Nephron (organoid): ENCODE data around the gene TANC2.

ENCODE experiments used
- H3K27ac Mint-ChIP-seq, 3 experiments: 2 replicates each; pipeline ENCODE4 v1.8.0; 2020; ENCODE audit warnings: mixed read lengths in 3 of 3, mild to moderate bottlenecking in 2 of 3, moderate library complexity in 1 of 3
- H3K27me3 Mint-ChIP-seq: 2 replicates; pipeline ENCODE4 v1.8.0; 2021; ENCODE audit warnings: low read depth, mild to moderate bottlenecking, moderate library complexity, mixed read lengths
- H3K36me3 Mint-ChIP-seq: 2 replicates; pipeline ENCODE4 v1.8.0; 2020; ENCODE audit warnings: low read depth, mixed read lengths
- H3K4me1 Mint-ChIP-seq: 2 replicates; pipeline ENCODE4 v1.8.0; 2020; ENCODE audit warnings: mixed read lengths
- H3K4me3 Mint-ChIP-seq, 3 experiments: 2 replicates each; pipeline ENCODE4 v1.8.0; 2020; ENCODE audit warnings: mild to moderate bottlenecking in 3 of 3, mixed read lengths in 3 of 3, moderate library complexity in 2 of 3
- H3K9me3 Mint-ChIP-seq: 2 replicates; pipeline ENCODE4 v1.8.0; 2020; ENCODE audit warnings: mixed read lengths
- TF ChIP-seq, protein P1 (sequence below), 3 experiments: fragments of 200-600 bp; sonication (generic); IDR thresholded peaks; one replicate each; pipeline ENCODE4 v1.5.0; 2021; ENCODE audit warnings: antibody characterized with exemption in 3 of 3; ENCODE audit not compliant: unreplicated experiment in 3 of 3

TANC2 gene

DNA sequence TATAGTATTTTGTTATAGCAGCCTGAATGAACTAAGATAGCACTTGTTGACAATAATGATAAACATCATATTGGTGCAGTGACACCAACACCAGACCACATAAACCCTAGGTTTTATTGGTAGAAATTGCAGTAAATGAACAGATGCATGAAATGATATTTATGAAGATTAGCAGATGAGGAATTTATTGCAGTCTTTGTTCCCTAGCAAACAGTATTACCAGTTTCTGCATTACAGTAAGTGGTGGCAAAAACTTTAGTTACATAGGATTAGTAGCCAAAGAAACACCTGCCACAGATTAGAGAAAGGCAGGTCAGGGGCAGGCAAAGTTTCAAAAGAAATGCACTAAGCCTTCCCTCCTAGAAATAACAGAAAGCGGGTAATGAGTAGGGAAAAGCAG, 17.7 kb upstream of the TANC2 start:
- no peaks in the 10 kb centered on the region for H3K9me3 Mint-ChIP-seq
- H3K36me3 Mint-ChIP-seq: no peaks in the 10 kb centered on the region
- TF ChIP-seq, protein P1, sequence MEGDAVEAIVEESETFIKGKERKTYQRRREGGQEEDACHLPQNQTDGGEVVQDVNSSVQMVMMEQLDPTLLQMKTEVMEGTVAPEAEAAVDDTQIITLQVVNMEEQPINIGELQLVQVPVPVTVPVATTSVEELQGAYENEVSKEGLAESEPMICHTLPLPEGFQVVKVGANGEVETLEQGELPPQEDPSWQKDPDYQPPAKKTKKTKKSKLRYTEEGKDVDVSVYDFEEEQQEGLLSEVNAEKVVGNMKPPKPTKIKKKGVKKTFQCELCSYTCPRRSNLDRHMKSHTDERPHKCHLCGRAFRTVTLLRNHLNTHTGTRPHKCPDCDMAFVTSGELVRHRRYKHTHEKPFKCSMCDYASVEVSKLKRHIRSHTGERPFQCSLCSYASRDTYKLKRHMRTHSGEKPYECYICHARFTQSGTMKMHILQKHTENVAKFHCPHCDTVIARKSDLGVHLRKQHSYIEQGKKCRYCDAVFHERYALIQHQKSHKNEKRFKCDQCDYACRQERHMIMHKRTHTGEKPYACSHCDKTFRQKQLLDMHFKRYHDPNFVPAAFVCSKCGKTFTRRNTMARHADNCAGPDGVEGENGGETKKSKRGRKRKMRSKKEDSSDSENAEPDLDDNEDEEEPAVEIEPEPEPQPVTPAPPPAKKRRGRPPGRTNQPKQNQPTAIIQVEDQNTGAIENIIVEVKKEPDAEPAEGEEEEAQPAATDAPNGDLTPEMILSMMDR (IDR thresholded peaks at IDR 0.05; ENCODE audit: unreplicated experiment in 3 of 3): no peak
- peaks cover 21% of the 10 kb centered on the region for H3K4me1 Mint-ChIP-seq
- no peak overlapping the region for H3K4me3 Mint-ChIP-seq
- H3K27me3 Mint-ChIP-seq: no peaks in the 10 kb centered on the region
- H3K27ac Mint-ChIP-seq: no peak overlapping the region

- Mint-ChIP-seq H3K9me3 (no peaks in the 10 kb centered on the region), H3K4me1 (peaks cover 21% of the 10 kb centered on the region), H3K4me3 (no peak overlapping the region), H3K36me3 (no peaks in the 10 kb centered on the region), H3K27me3 (no peaks in the 10 kb centered on the region), H3K27ac (no peak overlapping the region)
- TF ChIP-seq, protein P1 (IDR thresholded peaks at IDR 0.05; ENCODE audit: unreplicated experiment in 3 of 3): no peak
Observed at GRCh38 chr17:62949036-62949435, 17.0 kb upstream of the TANC2 start.

- Mint-ChIP-seq H3K9me3 (no peaks in the 10 kb centered on the region), H3K36me3 (no peaks in the 10 kb centered on the region), H3K27me3 (no peaks in the 10 kb centered on the region), H3K4me3 (no peak overlapping the region), H3K4me1 (peaks cover 21% of the 10 kb centered on the region), H3K27ac (no peak overlapping the region)
- TF ChIP-seq, protein P1 (IDR thresholded peaks at IDR 0.05; ENCODE audit: unreplicated experiment in 3 of 3): no peak
Observed at GRCh38 chr17:62950067-62950466, 16.0 kb upstream of the TANC2 start.

- no peaks in the 10 kb centered on the region for H3K27me3 Mint-ChIP-seq
- no peak overlapping the region for H3K27ac Mint-ChIP-seq
- no peaks in the 10 kb centered on the region for H3K36me3 Mint-ChIP-seq
- H3K4me3 Mint-ChIP-seq: no peak overlapping the region
- no peaks in the 10 kb centered on the region for H3K4me1 Mint-ChIP-seq
- no peaks in the 10 kb centered on the region for H3K9me3 Mint-ChIP-seq
- TF ChIP-seq, protein P1 (IDR thresholded peaks at IDR 0.05; ENCODE audit: unreplicated experiment in 3 of 3): no peak
Observed at GRCh38 chr17:62955841-62956352, 10.1 kb upstream of the TANC2 start.

GRCh38 chr17:62963296-62963695, 2.7 kb upstream of the TANC2 start:
- Mint-ChIP-seq H3K27me3 (no peaks in the 10 kb centered on the region), H3K4me3 (peak overlapping the region; percentile 16 to 42 (median 40)), H3K36me3 (no peaks in the 10 kb centered on the region), H3K4me1 (peaks cover 14% of the 10 kb centered on the region), H3K9me3 (no peaks in the 10 kb centered on the region), H3K27ac (peak overlapping the region in 1 of 3 experiments; percentile 11)
- TF ChIP-seq, protein P1 (IDR thresholded peaks at IDR 0.05; ENCODE audit: unreplicated experiment in 3 of 3): no peak

DNA sequence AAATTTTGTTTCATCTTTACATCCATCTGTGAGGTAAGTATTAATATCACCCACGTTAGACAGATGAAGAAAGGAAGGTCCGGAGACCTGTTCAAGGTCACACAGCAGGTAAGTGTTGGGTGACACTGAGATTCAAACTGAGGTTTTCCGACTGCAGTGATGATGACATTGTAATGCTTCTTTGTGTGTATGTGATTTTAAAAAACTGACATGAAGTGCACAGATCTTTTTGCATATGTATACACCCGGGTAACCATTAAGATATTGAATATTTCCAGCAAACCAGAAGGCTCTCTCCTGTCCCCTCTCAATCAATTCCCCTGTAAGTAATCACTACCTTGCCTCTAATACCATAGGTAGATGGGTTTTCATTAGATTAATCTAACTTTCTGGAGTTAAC, 1.5 kb upstream of the TANC2 start:
- TF ChIP-seq, protein P1 (IDR thresholded peaks at IDR 0.05; ENCODE audit: unreplicated experiment in 3 of 3): no peak
- Mint-ChIP-seq H3K27me3 (no peaks in the 10 kb centered on the region), H3K27ac (no peak overlapping the region), H3K9me3 (no peaks in the 10 kb centered on the region), H3K4me3 (peak overlapping the region; percentile 40 to 92 (median 50)), H3K4me1 (peaks cover 20% of the 10 kb centered on the region), H3K36me3 (no peaks in the 10 kb centered on the region)
